NCI-H526 (cell line): ENCODE measurements around the gene DAGLA.
"Not testable (repeated sequence)": the region's sequence is repeated elsewhere in the genome, so short reads cannot be mapped to it uniquely, and the experiment has no call there.

Experiments
- DNase-seq, 2 experiments: peaks; one replicate each; lab custom pipeline; 2025; lab: John Stamatoyannopoulos, UW

Gene DAGLA

GRCh38 chr11:61679893-61680621 lies at the start of gene DAGLA:
Gene DAGLA, plus strand, starts transcription at chr11:61680391. Its CDS starts 39,765 bp downstream, at chr11:61720156.
- DNase-seq = peak; percentile 25 to 88

- no peak for DNase-seq
Measured at GRCh38 chr11:61632096-61632495, 48.1 kb upstream of the DAGLA start.

GRCh38 chr11:61635304-61635703 lies 44.9 kb upstream of the DAGLA start:
- no peak for DNase-seq

- DNase-seq = no peak
Measured at GRCh38 chr11:61635787-61636186, 44.4 kb upstream of the DAGLA start.

- DNase-seq = no peak
Measured at GRCh38 chr11:61636676-61637075, 43.5 kb upstream of the DAGLA start.

GRCh38 chr11:61637277-61637676 lies 42.9 kb upstream of the DAGLA start:
- no peak for DNase-seq

GRCh38 chr11:61639816-61640443 lies 40.3 kb upstream of the DAGLA start:
- DNase-seq = no peak

GRCh38 chr11:61642162-61642561 lies 38.0 kb upstream of the DAGLA start:
- no peak for DNase-seq

- DNase-seq = no peak
Measured at GRCh38 chr11:61645179-61645868, 34.9 kb upstream of the DAGLA start.

- no peak for DNase-seq
Measured at GRCh38 chr11:61647529-61647928, 32.7 kb upstream of the DAGLA start.

GRCh38 chr11:61650781-61651571 lies 29.2 kb upstream of the DAGLA start:
- no peak for DNase-seq

GRCh38 chr11:61652135-61652534 lies 28.1 kb upstream of the DAGLA start:
- no peak for DNase-seq

GRCh38 chr11:61654397-61654829 lies 25.8 kb upstream of the DAGLA start:
- no peak for DNase-seq

GRCh38 chr11:61655266-61656159 lies 24.7 kb upstream of the DAGLA start:
- not testable (repeated sequence) for DNase-seq

- DNase-seq = no peak
Measured at GRCh38 chr11:61656347-61657077, 23.7 kb upstream of the DAGLA start.

- DNase-seq = no peak
Measured at GRCh38 chr11:61657566-61658290, 22.5 kb upstream of the DAGLA start.

- no peak for DNase-seq
Measured at GRCh38 chr11:61659413-61660196, 20.6 kb upstream of the DAGLA start.

- DNase-seq = not testable (repeated sequence)
Measured at GRCh38 chr11:61660997-61661396, 19.2 kb upstream of the DAGLA start.
